AG08396 (cell line): ENCODE data around the gene PTPRK.
A peak's percentile ranks its signal among the peaks of the same experiment; 100 is the strongest.
"Not testable (repeated sequence)": the region's sequence is repeated elsewhere in the genome, so short reads cannot be mapped to it uniquely, and the experiment has no call there.

Experiments
- DNase-seq: peaks from one replicate; pipeline ENCODE4 v3.0.0; 2012; ENCODE audit warnings: low spot score, mixed read lengths

The PTPRK gene

GRCh38 chr6:128439627-128440026 is 80.8 kb downstream of the PTPRK start:
- DNase-seq = no peak

- no peak for DNase-seq
Observed at GRCh38 chr6:128438393-128438792, 82.0 kb downstream of the PTPRK start.

GRCh38 chr6:128437685-128438084 is 82.7 kb downstream of the PTPRK start:
- DNase-seq = no peak

GRCh38 chr6:128434752-128435151 is 85.6 kb downstream of the PTPRK start:
- not testable (repeated sequence) for DNase-seq

- peak; percentile 45 for DNase-seq
Observed at GRCh38 chr6:128432394-128432793, 88.0 kb downstream of the PTPRK start.

GRCh38 chr6:128427139-128427538 is 93.3 kb downstream of the PTPRK start:
- no peak for DNase-seq

- DNase-seq = no peak
Observed at GRCh38 chr6:128425856-128426255, 94.5 kb downstream of the PTPRK start.

GRCh38 chr6:128422871-128423270 is 97.5 kb downstream of the PTPRK start:
- no peak for DNase-seq

GRCh38 chr6:128422200-128422599 is 98.2 kb downstream of the PTPRK start:
- DNase-seq = no peak

- DNase-seq = no peak
Observed at GRCh38 chr6:128421788-128422187, 98.6 kb downstream of the PTPRK start.

- no peak for DNase-seq
Observed at GRCh38 chr6:128417698-128418097, 102.7 kb downstream of the PTPRK start.

GRCh38 chr6:128415387-128415786 is 105.0 kb downstream of the PTPRK start:
- DNase-seq = no peak

GRCh38 chr6:128414943-128415342 is 105.5 kb downstream of the PTPRK start:
- no peak for DNase-seq

GRCh38 chr6:128413291-128413690 is 107.1 kb downstream of the PTPRK start:
- no peak for DNase-seq

- DNase-seq = no peak
Observed at GRCh38 chr6:128412680-128413079, 107.7 kb downstream of the PTPRK start.

- no peak for DNase-seq
Observed at GRCh38 chr6:128410584-128410983, 109.8 kb downstream of the PTPRK start.

- DNase-seq = no peak
Observed at GRCh38 chr6:128409003-128409402, 111.4 kb downstream of the PTPRK start.

- no peak for DNase-seq
Observed at GRCh38 chr6:128406453-128406852, 113.9 kb downstream of the PTPRK start.

GRCh38 chr6:128403618-128404444 is 116.6 kb downstream of the PTPRK start:
- no peak for DNase-seq

GRCh38 chr6:128400875-128401274 is 119.5 kb downstream of the PTPRK start:
- no peak for DNase-seq

GRCh38 chr6:128397996-128398395 is 122.4 kb downstream of the PTPRK start:
- no peak for DNase-seq

GRCh38 chr6:128395596-128395995 is 124.8 kb downstream of the PTPRK start:
- no peak for DNase-seq

GRCh38 chr6:128395188-128395587 is 125.2 kb downstream of the PTPRK start:
- no peak for DNase-seq

GRCh38 chr6:128394167-128394566 is 126.2 kb downstream of the PTPRK start:
- DNase-seq = no peak
